Progenitor cell of endocrine pancreas (in vitro differentiated cells): Measurements from ENCODE around the gene COG1. TPM values are rescaled to one million over a fixed set of nuclear protein-coding genes. Genes with fewer than 3 reads are reported as not detected.

Experiments
- DNase-seq: peaks from one replicate; pipeline ENCODE4 v3.0.0; 2021; ENCODE audit warnings: low spot score; ENCODE audit not compliant: unreplicated experiment
- H3K27ac Mint-ChIP-seq: 2 replicates; pipeline ENCODE4 v1.8.0; 2021; ENCODE audit warnings: mild to moderate bottlenecking, moderate library complexity, mixed read lengths
- H3K27me3 Mint-ChIP-seq: 2 replicates; pipeline ENCODE4 v1.8.0; 2021; ENCODE audit warnings: mixed read lengths
- H3K36me3 Mint-ChIP-seq: 2 replicates; pipeline ENCODE4 v1.8.0; 2022; ENCODE audit warnings: mixed read lengths; ENCODE audit not compliant: insufficient read depth
- H3K4me1 Mint-ChIP-seq: 2 replicates; pipeline ENCODE4 v1.8.0; 2021; ENCODE audit warnings: low read depth, mixed read lengths
- H3K4me3 Mint-ChIP-seq: 2 replicates; pipeline ENCODE4 v1.8.0; 2021; ENCODE audit warnings: low read depth, mild to moderate bottlenecking, moderate library complexity, mixed read lengths
- H3K9me3 Mint-ChIP-seq: 2 replicates; pipeline ENCODE4 v1.8.0; 2021; ENCODE audit warnings: low read depth, mixed read lengths
- total RNA-seq: library from RNA; stranded (reverse); gene quantifications from 2 replicates; pipeline ENCODE4 v1.2.1, GENCODE V29; 2021
- TF ChIP-seq, protein P1 (sequence below): fragments of 200-600 bp; sonication (generic); IDR thresholded peaks from one replicate; pipeline ENCODE4 v1.5.0; 2021; ENCODE audit warnings: antibody characterized with exemption, mild to moderate bottlenecking; ENCODE audit not compliant: unreplicated experiment

COG1 gene
- total RNA-seq, 1 donor from 2014 or later = 50.5 TPM

DNA sequence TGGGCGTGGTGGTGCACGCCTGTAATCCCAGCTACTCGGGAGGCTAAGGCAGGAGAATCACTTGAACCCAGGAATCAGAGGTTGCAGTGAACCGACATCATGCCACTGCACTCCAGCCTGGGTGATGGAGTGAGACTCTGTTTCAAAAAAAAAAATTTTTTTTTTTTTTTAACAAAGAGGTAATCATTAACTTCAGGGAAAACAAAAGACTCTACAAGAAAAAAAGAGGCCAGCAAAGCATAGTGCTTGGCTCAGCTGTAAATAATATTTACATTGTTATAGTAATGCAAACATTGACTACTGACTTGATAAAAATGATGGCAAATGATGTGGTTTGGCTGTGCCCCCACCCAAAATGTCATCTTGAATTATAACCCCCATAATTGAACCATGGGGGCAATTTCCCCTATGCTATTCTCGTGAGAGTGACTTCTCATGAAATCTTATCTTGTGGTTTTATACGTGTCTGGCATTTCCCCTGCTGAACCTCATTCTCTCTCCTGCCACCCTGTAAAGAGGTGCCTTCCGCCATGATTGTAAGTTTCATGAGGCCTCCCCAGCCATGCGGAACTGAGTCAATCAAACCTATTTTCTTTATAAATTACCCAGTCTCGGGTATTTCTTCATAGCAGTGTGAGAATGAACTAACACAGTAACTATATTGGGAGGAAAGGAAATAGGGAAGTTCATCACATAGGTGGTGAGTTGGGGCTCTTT, 40.8 kb upstream of the COG1 start:
- TF ChIP-seq, protein P1, sequence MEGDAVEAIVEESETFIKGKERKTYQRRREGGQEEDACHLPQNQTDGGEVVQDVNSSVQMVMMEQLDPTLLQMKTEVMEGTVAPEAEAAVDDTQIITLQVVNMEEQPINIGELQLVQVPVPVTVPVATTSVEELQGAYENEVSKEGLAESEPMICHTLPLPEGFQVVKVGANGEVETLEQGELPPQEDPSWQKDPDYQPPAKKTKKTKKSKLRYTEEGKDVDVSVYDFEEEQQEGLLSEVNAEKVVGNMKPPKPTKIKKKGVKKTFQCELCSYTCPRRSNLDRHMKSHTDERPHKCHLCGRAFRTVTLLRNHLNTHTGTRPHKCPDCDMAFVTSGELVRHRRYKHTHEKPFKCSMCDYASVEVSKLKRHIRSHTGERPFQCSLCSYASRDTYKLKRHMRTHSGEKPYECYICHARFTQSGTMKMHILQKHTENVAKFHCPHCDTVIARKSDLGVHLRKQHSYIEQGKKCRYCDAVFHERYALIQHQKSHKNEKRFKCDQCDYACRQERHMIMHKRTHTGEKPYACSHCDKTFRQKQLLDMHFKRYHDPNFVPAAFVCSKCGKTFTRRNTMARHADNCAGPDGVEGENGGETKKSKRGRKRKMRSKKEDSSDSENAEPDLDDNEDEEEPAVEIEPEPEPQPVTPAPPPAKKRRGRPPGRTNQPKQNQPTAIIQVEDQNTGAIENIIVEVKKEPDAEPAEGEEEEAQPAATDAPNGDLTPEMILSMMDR = no peak
- no peak for DNase-seq
- H3K9me3 Mint-ChIP-seq = peaks cover 10% of the 10 kb centered on the region
- H3K27me3 Mint-ChIP-seq = peaks cover 48% of the 10 kb centered on the region
- no peaks in the 10 kb centered on the region for H3K36me3 Mint-ChIP-seq
- H3K4me1 Mint-ChIP-seq = peaks cover 23% of the 10 kb centered on the region
- peak overlapping the region; percentile 86 for H3K27ac Mint-ChIP-seq
- H3K4me3 Mint-ChIP-seq = no peak overlapping the region

DNA sequence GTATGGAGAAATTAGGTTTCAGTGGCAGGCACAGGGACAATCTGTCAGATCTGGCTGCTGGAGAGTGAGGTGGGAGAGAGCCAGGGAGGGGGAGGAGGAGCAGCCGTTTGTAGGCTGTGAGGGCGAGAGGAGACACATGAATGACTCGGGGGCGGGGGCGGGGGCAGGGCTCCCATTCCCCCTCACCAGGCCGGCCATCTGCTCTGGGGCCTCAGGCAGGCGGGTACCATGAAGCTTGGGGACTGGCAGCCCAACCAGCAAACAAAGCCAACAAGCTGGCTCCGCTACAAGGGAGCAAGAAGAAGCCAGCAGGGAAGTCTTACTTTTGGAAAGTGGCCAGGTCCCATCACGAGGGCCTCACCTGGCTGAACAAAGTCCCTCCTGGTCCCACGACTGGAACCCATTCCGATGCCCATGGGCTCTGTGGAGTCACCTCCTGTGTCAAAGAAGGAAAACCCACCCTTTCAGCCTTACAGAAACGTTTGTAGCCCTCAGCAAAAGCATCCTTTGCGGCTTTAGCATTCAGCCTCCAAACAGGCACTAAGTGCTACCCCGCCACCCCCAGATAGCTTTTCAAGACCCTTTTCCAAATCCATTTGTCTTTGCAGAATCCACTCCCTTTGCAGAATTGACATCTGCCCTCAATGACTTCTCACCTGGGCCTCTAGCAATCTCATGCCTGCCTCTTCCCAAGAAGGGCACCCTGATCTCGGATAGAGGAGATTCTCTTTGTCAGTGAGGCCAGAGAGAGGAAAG, 37.3 kb upstream of the COG1 start:
- Mint-ChIP-seq H3K27ac (no peak overlapping the region), H3K36me3 (no peaks in the 10 kb centered on the region), H3K27me3 (peaks cover 52% of the 10 kb centered on the region), H3K4me3 (no peak overlapping the region), H3K4me1 (peaks cover 24% of the 10 kb centered on the region), H3K9me3 (peaks cover 3% of the 10 kb centered on the region)
- TF ChIP-seq, protein P1 = no peak
- no peak for DNase-seq

DNA sequence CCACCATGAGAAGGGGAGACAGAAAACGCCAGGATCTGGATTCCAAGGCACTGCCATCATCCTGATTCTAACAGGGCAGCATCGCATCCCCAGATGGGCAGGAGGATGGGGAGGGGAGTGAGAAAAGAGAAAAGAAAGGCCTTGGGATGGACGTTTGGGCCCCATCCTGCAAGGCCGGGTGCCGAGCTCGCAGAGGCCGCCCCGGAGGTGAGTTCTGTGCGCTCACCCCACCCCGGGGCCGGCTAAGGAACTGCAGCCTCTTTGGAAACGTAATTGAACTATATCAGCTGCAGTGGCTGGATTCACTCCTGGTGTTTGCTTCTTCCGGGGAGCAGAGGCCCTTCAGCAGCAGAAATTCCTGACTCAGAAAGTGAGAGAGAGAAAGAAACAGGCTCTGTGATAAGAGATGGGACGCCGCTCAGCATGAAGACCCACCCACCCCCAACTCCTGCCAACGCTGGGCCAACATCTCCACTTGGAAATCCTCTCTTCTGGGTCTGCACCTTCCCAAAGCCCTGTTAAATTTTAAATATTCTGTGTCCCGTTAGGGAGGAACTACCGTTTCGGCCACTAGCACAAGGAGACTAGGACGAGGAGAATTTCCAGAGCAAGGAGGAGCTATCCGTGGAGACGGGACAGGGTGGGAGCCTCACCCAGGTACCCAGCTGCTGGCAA, 36.6 kb upstream of the COG1 start:
- peaks cover 3% of the 10 kb centered on the region for H3K9me3 Mint-ChIP-seq
- TF ChIP-seq, protein P1 = peak; percentile 71
- DNase-seq = peak; percentile 50
- H3K27ac Mint-ChIP-seq = peak overlapping the region; percentile 67
- H3K4me1 Mint-ChIP-seq = peaks cover 22% of the 10 kb centered on the region
- no peaks in the 10 kb centered on the region for H3K36me3 Mint-ChIP-seq
- no peak overlapping the region for H3K4me3 Mint-ChIP-seq
- H3K27me3 Mint-ChIP-seq = peaks cover 56% of the 10 kb centered on the region

DNA sequence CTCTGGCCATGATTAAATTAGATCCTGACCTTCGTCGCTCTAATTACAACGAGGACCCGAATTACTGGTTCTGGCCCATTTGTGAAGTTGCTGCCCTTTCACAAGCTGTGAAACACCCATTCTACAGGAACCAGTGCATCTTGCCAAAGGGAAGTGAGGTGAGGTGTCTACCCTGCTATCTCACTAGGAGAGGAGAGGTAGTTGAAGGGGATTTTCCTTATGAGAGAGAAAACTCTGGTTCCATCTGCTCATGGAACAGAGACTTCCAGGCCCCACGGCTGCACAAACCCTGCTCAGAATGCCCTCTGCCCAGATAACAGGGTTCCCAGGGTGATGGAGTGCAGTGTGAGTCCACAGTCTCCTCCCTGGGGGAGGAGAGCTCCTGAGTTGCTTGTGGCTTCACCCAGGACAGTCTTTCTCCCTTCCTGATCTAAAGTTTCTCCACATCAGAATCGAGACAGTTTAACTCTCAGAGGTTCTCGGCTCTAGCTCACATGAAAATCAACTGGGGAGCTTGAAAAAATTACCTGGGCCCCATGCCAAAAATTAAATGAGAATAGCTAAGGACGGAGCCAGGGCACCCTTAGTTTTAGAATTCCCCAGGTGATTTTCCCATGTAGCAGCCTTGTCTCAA, 35.9 kb upstream of the COG1 start:
- H3K4me3 Mint-ChIP-seq = no peak overlapping the region
- no peak overlapping the region for H3K27ac Mint-ChIP-seq
- no peaks in the 10 kb centered on the region for H3K36me3 Mint-ChIP-seq
- peaks cover 22% of the 10 kb centered on the region for H3K4me1 Mint-ChIP-seq
- peaks cover 59% of the 10 kb centered on the region for H3K27me3 Mint-ChIP-seq
- H3K9me3 Mint-ChIP-seq = peaks cover 3% of the 10 kb centered on the region
- TF ChIP-seq, protein P1 = no peak
- no peak for DNase-seq

DNA sequence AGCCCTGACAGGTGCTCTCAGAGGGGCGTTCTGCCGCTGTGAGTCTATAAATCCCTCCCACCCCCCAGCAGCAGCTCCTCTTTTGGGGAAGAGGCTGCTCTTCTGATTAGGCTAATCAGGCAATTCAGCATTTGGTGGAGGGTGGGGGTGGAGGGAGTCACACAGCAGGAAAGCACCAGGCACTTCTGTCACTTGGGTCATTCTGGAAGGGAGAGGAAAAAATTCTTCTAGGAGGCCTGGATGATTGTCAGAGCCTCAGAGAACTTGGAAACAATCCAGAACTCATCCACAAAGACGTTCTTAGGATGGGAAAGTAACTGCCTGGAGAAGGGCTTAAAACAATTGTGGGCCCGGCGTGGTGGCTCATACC, 35.3 kb upstream of the COG1 start:
- H3K36me3 Mint-ChIP-seq = no peaks in the 10 kb centered on the region
- H3K27me3 Mint-ChIP-seq = peaks cover 61% of the 10 kb centered on the region
- H3K9me3 Mint-ChIP-seq = peaks cover under 1% of the 10 kb centered on the region
- H3K4me3 Mint-ChIP-seq = no peak overlapping the region
- H3K4me1 Mint-ChIP-seq = peaks cover 18% of the 10 kb centered on the region
- no peak overlapping the region for H3K27ac Mint-ChIP-seq
- no peak for DNase-seq
- TF ChIP-seq, protein P1 = no peak
